Activated effector memory CD4-positive, alpha-beta T cell treated with anti-CD3 and anti-CD28 coated beads, Interleukin-2, amount 50 U/mL, for 16 hours (primary cell): Measurements from ENCODE around the gene SCAMP5.

Source experiments
- DNase-seq: peaks from one replicate; pipeline ENCODE4 v3.0.0-alpha.2; 2020

The SCAMP5 gene

DNA sequence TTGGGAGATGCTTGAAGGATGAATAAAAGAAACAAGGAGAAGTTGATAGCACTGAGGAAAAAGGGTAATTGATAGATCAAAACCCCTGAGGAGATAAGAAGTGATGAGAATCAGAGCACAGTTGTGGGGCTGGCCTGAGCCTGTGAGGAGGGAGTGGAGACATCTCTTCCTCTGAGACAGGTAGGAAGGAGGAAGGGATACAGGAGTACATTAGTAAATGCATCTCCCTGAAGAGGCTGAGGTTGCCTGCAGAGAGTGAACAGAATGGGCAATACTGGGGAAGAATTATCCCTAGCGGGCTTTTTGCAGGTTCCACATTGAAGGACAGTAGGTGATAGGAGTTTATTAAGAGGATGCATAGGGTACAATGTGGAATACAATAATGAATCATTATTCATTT lies 17.3 kb upstream of the SCAMP5 start:
- DNase-seq, result no peak

DNA sequence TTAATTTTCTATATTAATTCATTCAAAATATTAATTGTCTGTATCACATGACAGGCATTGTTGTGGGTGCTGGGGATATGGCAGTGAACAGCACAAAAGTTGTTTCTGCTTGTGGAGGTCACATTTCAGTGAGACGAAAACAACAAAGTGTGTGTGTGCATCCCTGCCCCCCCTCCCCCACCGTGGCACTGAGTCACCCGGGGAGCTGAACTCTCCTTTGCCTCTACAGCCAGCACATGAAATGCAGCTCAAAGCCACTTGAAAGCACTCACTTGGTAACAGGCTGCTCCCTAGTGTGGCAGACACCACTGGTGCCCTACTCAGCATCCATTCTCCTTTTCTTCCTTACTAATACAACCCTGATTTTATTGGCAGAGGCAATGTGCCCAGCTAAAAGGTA lies 16.9 kb upstream of the SCAMP5 start:
- peak; percentile 71 for DNase-seq

DNA sequence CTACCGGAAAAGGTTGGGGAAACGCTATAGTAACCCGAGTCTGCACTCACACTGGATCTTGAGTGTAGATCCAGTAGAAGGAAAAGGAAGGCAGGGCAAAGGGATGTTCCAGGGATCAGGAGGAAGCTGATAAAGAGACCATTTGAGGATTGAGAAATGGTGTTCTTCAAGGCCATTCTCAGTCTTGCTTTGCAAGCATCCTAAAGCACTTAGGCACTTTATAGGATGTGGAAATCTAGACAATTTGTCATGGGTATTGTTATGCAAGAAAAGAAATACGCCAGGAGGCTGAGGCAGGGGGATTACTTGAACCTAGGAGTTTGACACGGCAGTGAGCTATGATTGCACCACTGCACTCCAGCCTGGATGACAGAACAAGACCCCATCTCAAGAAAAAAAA lies 13.2 kb upstream of the SCAMP5 start:
- no peak for DNase-seq

DNA sequence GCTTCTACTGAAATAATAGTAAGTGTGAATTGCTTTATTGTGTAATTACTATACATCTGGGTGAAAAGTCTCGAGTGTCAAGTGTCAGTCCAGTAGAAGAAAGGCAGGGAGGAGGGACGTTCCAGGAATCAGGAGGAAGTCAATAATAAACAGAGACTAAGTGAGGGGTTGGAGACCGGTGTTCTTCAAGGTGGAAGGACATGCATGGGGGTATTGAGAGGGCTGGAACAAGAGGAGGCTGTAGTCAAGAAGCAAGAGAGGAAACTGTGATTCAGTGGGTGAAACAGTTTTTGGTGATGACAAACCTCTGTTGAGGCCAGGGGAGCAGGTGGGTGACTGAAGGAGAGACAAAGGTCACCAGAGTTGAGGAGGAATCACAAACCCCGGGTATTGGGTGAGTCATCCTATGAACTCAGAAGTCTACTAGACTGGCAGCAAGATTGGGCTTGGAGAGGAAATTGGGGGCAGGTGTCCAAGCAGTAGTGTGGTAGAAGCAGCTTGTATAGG lies 11.6 kb upstream of the SCAMP5 start:
- DNase-seq, result no peak

DNA sequence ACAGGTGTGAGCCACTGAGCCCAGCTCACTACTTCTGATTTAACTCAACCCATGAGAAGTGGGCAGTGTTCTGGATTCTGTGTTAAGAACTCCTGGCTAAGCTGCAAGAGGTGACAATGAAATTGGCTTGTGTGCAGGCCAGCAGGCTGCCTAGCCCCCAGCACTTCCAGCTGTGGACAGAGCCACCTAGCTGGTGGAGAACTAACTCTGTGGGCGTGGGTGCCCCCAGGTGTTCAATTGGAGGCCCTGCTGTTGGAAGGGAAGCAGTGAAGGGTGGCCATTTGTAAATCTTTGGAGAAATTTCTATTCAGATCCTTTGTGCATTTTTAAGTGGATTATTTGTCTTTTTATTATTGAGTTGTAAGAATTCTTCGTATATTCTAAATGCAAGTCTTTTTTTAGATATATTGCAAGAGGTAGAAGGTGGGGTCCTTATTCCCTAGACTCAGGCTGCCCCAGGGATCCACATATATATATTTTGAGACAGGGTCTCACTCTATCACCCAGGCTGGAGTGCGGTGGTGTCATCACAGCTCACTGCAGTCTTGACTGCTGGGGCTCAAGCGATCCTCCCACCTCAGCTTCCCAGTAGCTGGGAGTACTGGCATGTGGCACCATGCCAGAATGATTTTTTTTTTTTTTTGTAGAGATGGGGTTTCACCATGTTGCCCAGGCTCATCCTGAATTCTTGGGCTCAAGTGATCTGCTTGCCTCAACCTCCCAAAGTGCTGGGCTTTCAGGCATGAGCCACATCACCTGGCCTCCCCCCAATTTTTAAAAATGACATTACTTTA lies 7.2 kb upstream of the SCAMP5 start:
- peak; percentile 65 for DNase-seq

DNA sequence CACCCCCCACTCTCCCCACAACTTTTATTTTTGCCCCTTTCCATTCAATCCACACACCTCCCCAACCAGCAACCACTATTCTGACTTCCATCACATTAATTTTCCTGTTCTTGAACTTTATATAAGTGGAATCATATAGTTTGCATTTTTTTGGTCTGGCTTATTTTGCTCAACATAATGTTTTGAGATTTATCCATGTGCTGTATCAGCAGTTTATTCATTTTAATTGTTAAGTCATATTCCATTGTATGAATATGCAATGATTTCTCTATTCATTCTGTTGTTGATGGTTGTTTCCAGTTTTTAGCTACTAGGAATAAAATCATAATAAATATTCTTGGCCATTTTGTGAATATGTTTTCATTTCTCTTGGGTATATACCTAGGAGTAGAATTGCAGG lies 5.8 kb upstream of the SCAMP5 start:
- DNase-seq, result no peak

DNA sequence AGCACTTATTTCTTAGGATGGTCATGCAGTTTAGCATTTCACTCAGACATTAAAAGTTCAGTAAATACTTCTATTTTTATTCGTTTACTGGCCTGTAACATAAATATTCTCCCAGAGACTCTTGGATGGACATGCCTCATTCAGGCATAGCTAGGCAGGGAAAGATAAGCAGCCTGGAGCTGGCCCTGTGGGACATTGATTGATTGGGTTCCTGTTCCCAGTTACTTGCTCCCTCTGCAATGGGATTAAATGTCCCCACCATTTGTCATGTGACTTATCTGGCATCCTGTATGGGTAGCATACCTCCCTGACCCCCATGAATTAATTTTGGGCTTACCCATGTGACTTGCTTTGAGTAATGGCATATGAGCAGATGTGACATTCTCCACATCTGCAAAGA lies 2.7 kb upstream of the SCAMP5 start:
- no peak for DNase-seq

DNA sequence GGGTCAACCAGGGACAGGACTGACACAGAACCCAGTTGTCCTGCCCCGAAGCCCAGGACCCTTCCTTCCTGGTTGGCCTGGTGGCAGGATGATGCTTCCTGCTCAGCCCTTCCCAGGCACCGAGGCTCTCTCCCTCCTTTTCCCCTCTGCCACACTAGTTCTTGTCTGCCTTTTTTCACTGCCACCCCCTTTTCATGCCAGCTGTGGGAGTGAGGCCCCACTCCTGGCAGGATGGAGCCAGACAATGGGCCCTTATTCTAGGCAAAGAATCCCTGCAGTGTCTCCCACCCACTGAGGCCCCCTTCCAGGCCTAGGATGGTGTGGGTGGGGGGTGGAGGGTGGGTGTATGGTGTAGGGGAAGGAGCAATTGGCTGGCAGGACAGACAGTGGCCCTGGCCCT lies 1.1 kb upstream of the SCAMP5 start:
- no peak for DNase-seq

DNA sequence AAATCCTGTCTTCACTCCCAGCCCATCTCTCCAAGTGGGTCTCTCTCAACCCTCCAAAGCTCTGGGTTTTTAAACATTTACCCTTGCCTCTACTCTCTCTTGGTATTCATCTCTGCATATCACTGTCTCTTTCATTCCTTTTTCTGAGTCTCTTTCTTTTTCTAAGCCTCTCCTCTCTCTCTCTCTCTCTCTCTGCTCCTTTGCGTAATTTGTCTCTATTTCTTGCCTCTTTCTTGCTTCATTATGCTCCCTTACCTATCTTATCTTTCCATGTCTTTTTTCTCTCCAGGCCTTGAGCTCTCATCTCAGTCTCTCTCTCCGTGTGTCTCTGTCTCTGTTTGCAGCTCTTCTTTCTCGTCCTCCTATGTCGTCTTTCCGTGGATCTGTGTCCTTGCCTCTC lies 678 bp upstream of the SCAMP5 start:
- no peak for DNase-seq

DNA sequence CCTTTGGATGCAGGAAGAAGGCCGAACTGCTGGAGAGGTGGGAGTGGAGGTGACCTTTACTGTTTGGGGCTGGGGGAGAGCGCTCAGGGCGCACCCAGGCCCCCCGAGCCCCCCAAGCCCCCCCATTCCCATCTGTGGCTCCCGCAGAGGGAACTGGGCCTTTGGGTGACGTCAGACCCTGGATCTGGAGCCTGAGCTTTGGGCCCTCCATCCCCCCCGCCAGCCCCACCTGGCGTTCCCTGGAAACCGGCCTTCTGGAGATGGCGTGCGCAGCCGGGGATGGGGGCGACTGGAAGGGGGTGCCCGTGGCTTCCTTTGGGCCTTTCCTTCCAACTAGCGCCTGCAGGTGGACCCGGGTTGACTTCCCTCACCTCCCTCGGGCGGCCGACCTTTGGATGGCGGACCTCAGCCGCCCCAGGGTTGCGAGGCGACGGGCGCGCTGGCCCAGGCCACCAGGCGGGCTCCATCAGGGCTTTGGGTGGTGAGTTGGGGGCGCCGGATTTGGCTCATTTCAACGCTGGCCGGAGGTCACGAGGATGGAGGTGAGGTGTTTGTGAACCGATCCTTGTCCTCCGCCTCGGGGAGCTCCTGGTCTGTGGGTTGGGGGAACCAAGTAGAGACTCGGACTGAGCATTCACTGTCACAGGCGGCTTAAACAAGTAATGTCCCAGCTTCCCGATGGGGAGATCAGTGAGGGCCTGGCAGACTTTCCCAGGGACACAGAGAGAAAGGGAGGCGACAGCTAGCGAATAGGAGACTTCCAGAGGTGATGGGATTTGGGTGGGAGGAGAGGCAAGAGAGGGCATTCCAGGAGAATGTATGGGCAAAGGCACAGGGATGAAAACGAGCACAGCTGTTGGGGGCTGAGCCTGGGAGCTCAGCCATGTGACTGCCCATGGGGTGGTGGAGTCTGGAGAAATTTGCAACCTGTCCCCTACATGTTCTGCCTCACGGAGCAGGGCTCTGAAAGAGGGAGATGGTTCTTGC lies 709 bp downstream of the SCAMP5 start:
- no peak for DNase-seq

DNA sequence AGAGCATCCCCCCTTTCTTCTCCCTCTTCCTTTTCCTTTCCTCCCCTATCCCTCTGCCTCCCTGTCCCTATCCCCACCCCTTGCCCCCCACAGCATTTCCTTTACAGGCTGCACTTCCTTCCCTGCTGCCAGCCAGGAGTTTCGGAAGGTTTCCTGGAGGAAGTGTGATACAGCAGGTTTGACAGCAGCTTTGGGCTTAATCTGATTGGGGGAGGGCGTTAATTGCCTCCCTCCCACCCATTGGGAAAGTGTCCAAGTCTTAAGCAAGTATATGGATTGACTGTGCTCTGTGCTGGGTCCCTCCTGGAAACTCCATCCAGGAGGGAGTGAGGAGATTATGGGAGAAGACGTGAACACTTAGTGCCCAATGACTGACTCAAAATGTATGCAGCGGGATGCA lies 1.8 kb downstream of the SCAMP5 start:
- no peak for DNase-seq

DNA sequence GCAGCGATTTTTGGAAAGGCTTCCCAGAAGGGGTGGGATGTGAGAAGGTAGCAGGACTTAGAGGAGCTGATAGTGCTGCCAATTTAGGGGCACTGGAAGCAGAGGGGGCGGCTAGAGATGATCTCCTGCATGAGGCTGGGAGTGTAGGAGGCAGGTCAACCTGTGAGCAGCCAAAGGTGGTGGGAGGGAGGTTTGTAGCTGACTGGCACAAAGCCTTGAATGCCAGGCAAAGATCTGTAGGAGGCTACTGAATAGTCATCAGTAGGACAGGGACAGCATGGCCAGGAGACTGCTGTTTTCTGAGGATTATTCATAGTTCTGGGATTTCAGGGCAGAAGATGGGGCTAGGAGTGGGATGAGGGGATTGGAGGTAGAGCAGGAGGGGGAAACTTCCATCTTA lies 2.2 kb downstream of the SCAMP5 start:
- no peak for DNase-seq

DNA sequence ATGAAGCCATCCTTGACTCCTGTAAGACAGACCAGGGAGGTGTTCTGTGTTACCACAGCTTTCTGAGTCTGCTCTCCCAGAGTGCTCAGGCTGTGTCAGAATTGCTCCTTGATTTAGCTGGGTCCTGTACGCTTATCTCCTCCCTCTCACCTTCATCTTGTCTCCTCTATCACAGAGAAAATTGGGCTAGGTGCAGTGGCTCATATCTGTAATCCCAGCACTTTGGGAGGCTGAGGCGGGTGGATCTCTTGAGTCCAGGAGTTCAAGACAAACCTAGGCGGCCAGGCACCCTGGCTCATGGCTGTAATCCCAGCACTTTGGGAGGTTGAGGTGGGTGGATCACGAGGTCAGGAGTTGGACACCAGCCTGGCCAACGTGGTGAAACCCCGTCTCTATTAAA lies 5.9 kb downstream of the SCAMP5 start:
- DNase-seq, result no peak

DNA sequence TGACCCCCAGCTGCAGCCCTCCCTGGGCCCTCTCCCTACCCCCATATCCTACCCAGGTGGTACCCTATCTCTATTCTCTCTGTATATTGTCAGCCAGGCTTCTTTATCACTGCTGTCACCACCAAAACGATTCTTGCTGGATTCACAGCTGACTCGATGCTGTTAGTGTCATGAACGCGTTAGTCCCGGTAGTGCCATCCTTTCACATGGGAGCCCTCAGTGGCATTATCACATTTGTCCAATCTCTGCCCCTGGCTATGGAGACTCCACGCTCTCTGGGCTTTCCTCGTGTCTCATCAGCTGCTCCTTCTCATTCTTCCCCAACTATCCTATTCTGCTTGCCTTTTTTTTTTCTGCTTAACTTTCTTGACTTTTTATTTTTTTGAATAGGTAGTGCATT lies 7.0 kb downstream of the SCAMP5 start:
- DNase-seq, result no peak

DNA sequence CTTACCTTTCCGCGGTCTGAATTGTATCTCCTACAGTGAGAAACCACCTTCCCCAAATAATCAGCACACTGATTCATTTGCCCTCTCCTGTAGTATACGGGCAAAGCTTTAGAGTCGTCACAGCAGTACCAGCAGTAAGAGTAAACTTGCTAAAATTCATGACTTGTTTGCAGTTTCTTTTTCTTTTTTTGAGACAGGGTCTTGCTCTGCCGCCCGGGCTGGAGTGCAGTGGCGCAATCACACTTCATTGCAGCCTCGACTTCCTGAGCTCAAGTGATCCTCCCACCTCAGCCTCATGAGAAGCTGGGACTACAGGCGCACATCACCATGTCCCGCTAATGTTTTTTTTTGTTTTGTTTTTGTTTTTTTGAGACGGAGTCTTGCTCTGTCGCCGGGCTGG lies 11.9 kb downstream of the SCAMP5 start:
- DNase-seq, result no peak

DNA sequence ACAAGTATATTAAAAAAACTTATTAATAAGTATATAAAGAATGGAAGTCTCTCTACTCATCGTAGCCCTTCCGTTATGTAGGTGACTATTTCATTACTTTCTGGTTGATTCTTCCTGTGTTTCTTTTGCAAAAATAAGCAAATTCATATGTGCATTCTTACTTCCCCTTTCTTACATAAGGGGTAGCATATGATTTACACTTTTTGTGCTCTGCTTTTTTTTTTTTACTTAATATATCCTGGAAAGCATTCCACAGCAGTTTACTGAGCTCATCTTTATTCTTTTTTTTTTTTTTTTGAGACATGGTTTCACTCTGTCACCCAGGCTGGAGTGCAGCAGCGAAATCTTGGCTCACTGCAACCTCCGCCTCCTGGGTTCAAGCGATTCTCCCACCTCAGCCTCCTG lies 12.9 kb downstream of the SCAMP5 start:
- no peak for DNase-seq

DNA sequence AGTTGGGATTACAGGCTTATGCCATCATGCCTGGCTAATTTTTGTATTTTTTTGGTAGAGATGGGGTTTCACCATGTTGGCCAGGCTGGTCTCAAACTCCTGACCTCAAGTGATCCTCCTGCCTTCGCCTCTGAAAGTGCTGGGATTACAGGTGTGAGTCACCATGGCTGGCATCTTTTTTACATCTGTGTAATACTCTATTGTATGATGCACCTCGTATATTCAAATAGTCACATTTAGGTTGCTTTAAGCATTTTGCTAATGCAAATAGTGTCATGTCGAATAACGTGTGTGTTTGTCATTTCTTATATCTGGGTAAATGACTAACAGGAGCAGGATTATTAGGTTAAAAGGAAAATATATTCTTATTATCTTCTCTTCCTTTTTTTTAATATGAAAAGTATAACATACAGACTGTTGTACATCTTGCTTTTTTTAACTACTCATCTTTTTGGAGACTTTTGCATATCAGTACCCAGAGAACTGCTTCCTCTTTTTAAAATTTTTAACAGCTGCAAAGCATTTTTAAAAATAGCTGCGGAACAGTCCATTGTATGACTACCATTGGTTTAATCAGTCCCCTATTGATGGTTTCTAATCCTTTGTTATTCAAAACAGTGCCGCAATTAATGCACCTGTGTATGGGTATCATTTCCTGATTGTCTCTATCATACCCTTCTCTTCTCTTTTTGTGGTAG lies 13.4 kb downstream of the SCAMP5 start:
- DNase-seq, result no peak

DNA sequence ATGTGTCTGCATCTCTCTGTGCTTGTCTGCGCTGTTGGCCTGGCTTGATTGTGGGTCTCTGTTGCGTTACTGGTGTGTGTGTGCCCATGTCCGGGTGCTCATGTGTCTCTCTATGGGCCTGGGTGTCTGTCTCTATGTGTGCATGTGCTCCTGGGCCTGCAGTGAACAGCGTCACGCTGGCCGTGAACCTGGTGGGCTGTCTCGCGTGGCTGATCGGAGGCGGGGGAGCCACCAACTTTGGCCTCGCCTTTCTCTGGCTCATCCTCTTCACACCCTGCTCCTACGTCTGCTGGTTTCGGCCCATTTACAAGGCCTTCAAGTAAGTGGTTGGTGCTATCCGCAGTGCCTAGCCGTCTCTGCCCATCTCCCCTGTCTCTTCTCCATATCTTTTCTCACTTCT lies 21.1 kb downstream of the SCAMP5 start:
- no peak for DNase-seq

DNA sequence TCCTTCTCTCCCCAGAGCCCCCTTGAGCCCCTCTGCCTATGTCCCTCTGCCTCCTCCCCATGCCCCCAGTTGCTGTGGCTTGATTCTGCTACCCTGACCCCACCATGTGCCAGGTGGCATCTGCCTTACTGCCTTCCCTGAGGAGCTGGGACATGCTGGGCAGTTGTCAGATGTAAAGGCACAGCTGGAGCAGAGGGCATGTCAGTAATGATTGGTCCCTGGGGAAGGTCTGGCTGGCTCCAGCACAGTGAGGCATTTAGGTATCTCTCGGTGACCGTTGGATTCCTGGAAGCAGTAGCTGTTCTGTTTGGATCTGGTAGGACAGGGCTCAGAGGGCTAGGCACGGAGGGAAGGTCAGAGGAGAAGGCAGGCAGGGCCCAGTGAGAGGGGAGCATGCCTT lies 24.6 kb downstream of the SCAMP5 start:
- DNase-seq, result no peak

DNA sequence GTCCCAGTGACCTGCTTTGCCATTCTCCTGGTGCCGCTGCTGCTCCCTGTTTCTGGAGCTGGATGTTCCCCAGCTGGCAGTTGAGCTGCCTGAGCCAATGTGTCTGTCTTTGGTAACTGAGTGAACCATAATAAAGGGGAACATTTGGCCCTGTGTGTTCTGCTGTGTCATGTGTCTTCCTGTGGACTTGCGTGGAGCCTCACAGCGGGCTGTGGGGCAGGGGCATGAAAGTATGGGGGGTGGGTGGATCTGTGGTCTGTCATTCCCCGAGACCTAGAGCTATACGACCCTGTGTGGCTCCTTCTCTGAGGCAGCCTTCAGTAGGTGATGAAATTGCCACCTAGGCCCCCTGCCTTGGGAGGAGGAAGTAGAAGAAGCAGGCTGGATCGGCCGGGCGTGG lies 26.0 kb downstream of the SCAMP5 start:
- DNase-seq, result no peak

DNA sequence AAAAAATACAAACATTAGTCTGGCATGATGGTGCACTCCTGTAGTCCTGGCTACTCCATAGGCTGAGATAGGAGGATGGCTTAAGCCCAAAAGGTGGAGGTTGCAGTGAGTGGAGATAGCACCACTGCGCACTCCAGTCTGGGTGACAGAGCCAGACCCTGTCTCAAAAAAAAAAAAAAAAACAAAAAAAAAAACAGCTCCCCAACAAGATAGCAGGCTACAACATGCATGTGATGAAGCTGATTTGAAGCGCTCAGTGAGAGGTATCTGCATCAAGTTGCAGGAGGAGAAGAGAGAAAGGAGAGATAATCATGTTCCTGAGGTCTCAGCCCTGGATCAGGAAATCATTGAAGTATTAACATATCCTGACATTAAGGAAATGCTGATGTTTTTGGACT lies 27.4 kb downstream of the SCAMP5 start:
- DNase-seq, result no peak

DNA sequence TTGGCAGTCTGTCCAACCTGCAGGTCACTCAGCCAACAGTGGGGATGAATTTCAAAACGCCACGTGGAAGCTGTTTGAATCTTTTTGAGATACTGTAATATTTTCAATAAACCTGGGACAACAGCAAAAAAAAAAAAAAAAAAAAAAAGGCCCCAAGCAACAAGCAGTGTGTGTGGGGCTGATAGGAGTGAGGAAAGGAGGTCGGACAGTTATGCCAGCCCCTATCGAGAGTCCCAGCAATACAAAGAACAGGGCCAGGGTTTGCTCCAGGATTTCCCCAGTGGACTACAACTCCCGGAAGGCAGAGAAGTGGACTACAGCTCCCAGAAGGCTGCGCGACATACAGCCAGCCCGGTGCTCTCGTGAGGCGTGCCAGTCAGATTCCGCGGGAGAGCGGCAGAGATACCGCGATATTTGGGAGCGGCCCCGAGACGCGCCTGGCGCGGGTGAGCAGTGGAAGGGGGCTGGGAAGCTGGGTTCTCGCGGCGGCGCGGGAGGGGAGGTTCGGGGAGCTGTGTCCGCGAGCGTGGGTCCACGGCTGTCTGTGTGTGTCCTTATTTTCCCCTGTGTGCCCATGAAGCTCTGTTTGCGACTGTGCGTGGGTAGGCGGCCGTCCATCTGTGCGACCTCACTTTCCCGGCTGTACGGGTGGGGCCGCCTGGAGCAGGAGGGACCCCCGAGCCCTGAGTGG lies 28.0 kb downstream of the SCAMP5 start, which contains the start of gene PPCDC:
PPCDC (plus strand) TSS at position 410 of the 691 bp plus-strand sequence. CDS start 4,729 bp downstream, outside the sequence.
- peak; percentile 97 for DNase-seq
